ENCODE results near the gene SLC44A2. TPM values are rescaled to one million over a fixed set of nuclear protein-coding genes. Genes with fewer than 3 reads are reported as not detected.
A peak's percentile ranks its signal among the peaks of the same experiment; 100 is the strongest.

SLC44A2 gene
- total RNA-seq, 1 donor from 2014 or later = 89.4 TPM

GRCh38 chr19:10602330-10603083 is 22.8 kb upstream of the SLC44A2 start:
- DNase-seq (ENCODE audit: extremely low spot score in 2 of 2) = no peak
- Histone ChIP-seq H3K9me3 (no peaks in the 10 kb centered on the region), H3K4me1 (peaks cover 32% of the 10 kb centered on the region), H3K36me3 (no peaks in the 10 kb centered on the region), H3K4me3 (peak overlapping the region; percentile 84 to 94), H3K27me3 (no peaks in the 10 kb centered on the region), H3K27ac (peak overlapping the region; percentile 91)
- intact Hi-C loops (cut with DNase I) = no loop called here
- TF ChIP-seq POLR2A (IDR thresholded peaks at IDR 0.05) = peak in 1 of 2 donors; percentile 50
- peak in 1 of 2 donors; percentile 78 for TF ChIP-seq POLR2AphosphoS5 (IDR thresholded peaks at IDR 0.05; ENCODE audit: insufficient read depth in 1 of 2, low read depth in 1 of 2)
- TF ChIP-seq CTCF (IDR thresholded peaks at IDR 0.05) = no peak

- DNase-seq (ENCODE audit: extremely low spot score in 2 of 2) = no peak
- H3K9me3 ChIP-seq = no peaks in the 10 kb centered on the region
- peaks cover 32% of the 10 kb centered on the region for H3K4me1 ChIP-seq
- H3K27me3 ChIP-seq = no peaks in the 10 kb centered on the region
- TF ChIP-seq CTCF (IDR thresholded peaks at IDR 0.05) = no peak
- TF ChIP-seq POLR2AphosphoS5 (IDR thresholded peaks at IDR 0.05; ENCODE audit: insufficient read depth in 1 of 2, low read depth in 1 of 2) = no peak
- peak in 1 of 2 donors; percentile 0 for TF ChIP-seq POLR2A (IDR thresholded peaks at IDR 0.05)
- H3K36me3 ChIP-seq = no peaks in the 10 kb centered on the region
- intact Hi-C loops (cut with DNase I) = no loop called here
- peak overlapping the region; percentile 84 to 94 for H3K4me3 ChIP-seq
- peak overlapping the region; percentile 91 for H3K27ac ChIP-seq
These were observed 22.1 kb upstream of the SLC44A2 start for GRCh38 chr19:10603084-10603872.

- H3K9me3 ChIP-seq = no peaks in the 10 kb centered on the region
- H3K27me3 ChIP-seq = no peaks in the 10 kb centered on the region
- H3K36me3 ChIP-seq = no peaks in the 10 kb centered on the region
- intact Hi-C loops (cut with DNase I) = no loop called here
- no peak for DNase-seq (ENCODE audit: extremely low spot score in 2 of 2)
- peaks cover 32% of the 10 kb centered on the region for H3K4me1 ChIP-seq
- H3K27ac ChIP-seq = peak overlapping the region; percentile 91
- TF ChIP-seq POLR2A (IDR thresholded peaks at IDR 0.05) = no peak
- TF ChIP-seq POLR2AphosphoS5 (IDR thresholded peaks at IDR 0.05; ENCODE audit: insufficient read depth in 1 of 2, low read depth in 1 of 2) = no peak
- TF ChIP-seq CTCF (IDR thresholded peaks at IDR 0.05) = no peak
- peak overlapping the region; percentile 84 to 94 for H3K4me3 ChIP-seq
These were observed 21.4 kb upstream of the SLC44A2 start for GRCh38 chr19:10603873-10604459.

- H3K4me3 ChIP-seq = peak overlapping the region; percentile 84 to 94
These were observed 20.8 kb upstream of the SLC44A2 start for GRCh38 chr19:10604460-10604980.

More at GRCh38 chr19:10604460-10604980, 20.8 kb upstream of the SLC44A2 start:
- intact Hi-C loops (cut with DNase I) = no loop called here
- Histone ChIP-seq H3K9me3 (no peaks in the 10 kb centered on the region), H3K27ac (peak overlapping the region; percentile 91), H3K27me3 (no peaks in the 10 kb centered on the region), H3K36me3 (no peaks in the 10 kb centered on the region), H3K4me1 (peaks cover 32% of the 10 kb centered on the region)
- TF ChIP-seq POLR2AphosphoS5 (IDR thresholded peaks at IDR 0.05; ENCODE audit: insufficient read depth in 1 of 2, low read depth in 1 of 2) = no peak
- TF ChIP-seq CTCF (IDR thresholded peaks at IDR 0.05) = no peak
- TF ChIP-seq POLR2A (IDR thresholded peaks at IDR 0.05) = no peak
- no peak for DNase-seq (ENCODE audit: extremely low spot score in 2 of 2)
